Measurements from ENCODE around the gene MRPL27.

Gene MRPL27

DNA sequence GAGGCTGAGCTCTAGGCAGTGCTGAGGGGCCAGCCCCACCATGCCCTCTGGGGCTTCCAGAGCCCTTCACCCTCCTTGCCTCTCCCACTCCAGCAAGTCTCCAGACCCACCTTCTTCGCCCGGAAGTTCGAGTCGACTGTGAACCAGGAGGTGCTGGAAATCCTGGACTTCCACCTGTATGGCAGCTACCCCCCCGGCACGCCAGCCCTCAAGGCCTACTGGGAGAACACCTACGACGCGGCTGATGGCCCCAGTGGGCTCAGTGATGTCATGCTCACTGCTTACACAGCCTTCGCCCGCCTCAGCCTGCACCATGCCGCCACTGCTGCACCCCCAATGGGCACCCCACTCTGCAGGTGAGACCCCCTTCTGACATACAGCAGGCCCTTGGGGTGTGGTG, 16.6 kb downstream of the MRPL27 start:
- DNase-seq (ENCODE audit: low read depth), result no peak
- TF ChIP-seq, protein P1, sequence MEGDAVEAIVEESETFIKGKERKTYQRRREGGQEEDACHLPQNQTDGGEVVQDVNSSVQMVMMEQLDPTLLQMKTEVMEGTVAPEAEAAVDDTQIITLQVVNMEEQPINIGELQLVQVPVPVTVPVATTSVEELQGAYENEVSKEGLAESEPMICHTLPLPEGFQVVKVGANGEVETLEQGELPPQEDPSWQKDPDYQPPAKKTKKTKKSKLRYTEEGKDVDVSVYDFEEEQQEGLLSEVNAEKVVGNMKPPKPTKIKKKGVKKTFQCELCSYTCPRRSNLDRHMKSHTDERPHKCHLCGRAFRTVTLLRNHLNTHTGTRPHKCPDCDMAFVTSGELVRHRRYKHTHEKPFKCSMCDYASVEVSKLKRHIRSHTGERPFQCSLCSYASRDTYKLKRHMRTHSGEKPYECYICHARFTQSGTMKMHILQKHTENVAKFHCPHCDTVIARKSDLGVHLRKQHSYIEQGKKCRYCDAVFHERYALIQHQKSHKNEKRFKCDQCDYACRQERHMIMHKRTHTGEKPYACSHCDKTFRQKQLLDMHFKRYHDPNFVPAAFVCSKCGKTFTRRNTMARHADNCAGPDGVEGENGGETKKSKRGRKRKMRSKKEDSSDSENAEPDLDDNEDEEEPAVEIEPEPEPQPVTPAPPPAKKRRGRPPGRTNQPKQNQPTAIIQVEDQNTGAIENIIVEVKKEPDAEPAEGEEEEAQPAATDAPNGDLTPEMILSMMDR (IDR thresholded peaks at IDR 0.05; ENCODE audit: control insufficient read depth, insufficient read depth, low read depth, low read length, missing control alignments), result no peak
- no peak overlapping the region for H3K4me3 ChIP-seq (ENCODE audit: control insufficient read depth, low read depth, low read length)

DNA sequence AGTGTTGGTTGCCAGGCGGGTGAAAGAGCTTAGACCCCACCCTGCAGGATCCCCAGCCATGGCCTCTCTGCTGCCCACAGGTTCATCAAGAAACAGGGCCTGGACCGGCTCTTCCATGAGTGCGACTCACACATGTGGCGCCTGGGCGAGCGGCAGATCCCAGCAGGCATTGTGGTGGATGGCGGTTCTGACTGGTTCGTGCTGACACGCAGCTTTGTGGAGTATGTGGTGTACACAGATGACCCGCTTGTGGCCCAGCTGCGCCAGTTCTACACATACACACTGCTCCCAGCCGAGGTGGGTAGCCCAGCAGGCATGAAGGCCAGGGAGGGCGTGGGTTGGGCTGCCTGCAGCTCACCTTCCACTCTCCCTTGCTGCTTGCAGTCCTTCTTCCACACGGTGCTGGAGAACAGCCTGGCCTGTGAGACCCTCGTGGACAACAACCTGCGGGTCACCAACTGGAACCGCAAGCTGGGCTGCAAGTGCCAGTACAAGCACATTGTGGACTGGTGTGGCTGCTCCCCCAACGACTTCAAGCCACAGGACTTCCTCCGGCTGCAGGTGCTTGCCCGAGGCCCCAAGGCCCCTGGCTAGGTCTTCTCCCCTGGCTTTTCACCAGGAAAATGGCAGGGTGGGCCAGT, 17.2 kb downstream of the MRPL27 start:
- DNase-seq (ENCODE audit: low read depth), result no peak
- TF ChIP-seq, protein P1 (IDR thresholded peaks at IDR 0.05; ENCODE audit: control insufficient read depth, insufficient read depth, low read depth, low read length, missing control alignments), result no peak
- no peak overlapping the region for H3K4me3 ChIP-seq (ENCODE audit: control insufficient read depth, low read depth, low read length)

DNA sequence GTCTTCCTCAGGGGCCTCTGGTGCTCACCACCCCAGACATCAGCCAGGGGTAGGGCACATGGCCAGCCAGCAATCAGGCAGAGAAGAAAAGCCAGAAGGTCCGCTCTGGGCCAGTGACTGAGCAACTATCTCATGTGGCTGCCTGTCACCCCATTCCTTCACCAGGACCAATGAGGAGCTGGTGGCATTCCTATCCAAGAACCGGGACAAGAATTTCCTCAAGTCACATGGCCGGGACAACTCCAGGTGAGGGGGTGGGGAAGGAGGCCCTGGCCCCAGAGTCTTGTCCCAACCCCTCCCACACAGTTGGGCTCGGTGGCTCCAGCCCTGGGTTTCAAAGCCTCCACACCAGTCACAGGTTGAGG, 17.7 kb downstream of the MRPL27 start:
- TF ChIP-seq, protein P1 (IDR thresholded peaks at IDR 0.05; ENCODE audit: control insufficient read depth, insufficient read depth, low read depth, low read length, missing control alignments), result no peak
- DNase-seq (ENCODE audit: low read depth), result no peak
- no peak overlapping the region for H3K4me3 ChIP-seq (ENCODE audit: control insufficient read depth, low read depth, low read length)

DNA sequence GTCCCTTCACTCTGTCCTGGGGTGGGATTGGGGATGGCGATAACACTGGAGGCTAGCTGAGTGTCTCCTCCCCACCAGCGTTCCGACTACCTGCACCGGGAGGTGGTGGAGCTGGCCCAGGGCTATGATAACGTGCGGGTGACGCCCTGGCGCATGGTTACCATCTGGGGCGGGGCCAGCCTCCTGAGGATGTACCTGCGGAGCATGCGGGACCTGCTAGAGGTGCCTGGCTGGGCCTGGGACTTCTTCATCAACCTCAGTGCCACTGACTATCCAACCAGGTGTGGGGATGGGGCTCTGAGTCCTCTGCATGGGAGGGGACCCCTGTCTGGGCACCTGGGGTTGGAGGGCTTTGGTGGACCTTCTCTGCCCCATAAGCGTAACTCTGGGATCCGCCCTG, 18.2 kb downstream of the MRPL27 start:
- no peak for DNase-seq (ENCODE audit: low read depth)
- TF ChIP-seq, protein P1 (IDR thresholded peaks at IDR 0.05; ENCODE audit: control insufficient read depth, insufficient read depth, low read depth, low read length, missing control alignments), result no peak
- H3K4me3 ChIP-seq (ENCODE audit: control insufficient read depth, low read depth, low read length), result no peak overlapping the region

DNA sequence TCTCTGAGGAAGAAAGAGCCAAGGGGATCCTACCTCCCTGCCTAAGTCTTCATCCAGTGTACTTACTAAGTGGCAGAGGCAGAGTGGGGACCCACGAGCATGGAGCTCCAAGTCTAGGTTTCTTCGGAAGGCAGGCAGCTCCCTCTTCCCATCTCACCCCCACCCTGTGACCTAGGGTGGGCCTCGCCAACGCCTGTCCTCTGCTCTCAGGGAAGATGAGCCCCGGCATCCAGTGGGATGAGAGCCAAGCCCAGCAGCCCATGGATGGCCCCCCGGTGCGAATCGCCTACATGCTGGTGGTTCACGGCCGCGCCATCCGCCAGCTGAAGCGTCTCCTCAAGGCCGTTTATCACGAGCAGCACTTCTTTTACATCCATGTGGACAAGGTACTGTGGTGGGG, 18.8 kb downstream of the MRPL27 start:
- DNase-seq (ENCODE audit: low read depth), result no peak
- no peak overlapping the region for H3K4me3 ChIP-seq (ENCODE audit: control insufficient read depth, low read depth, low read length)
- TF ChIP-seq, protein P1 (IDR thresholded peaks at IDR 0.05; ENCODE audit: control insufficient read depth, insufficient read depth, low read depth, low read length, missing control alignments), result no peak

DNA sequence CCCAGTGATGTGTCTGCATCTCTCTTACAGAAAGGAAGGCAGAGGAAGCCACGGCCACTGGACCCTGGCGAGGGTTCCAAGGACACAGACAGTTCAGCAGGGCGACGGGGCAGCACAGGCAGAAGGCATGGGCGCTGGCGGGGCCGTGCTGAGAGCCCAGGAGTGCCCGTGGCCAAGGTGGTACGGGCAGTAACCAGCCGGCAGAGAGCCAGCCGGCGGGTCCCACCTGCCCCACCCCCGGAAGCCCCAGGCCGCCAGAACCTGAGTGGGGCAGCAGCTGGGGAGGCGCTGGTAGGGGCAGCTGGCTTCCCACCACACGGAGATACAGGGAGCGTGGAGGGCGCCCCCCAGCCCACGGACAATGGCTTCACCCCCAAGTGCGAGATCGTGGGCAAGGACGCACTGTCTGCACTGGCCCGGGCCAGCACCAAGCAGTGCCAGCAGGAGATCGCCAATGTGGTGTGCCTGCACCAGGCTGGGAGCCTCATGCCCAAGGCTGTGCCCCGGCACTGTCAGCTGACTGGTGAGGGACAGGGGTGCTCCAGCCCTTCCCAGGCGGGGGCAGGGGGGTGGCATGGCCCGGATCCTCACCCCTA, 19.3 kb downstream of the MRPL27 start:
- H3K4me3 ChIP-seq (ENCODE audit: control insufficient read depth, low read depth, low read length), result no peak overlapping the region
- TF ChIP-seq, protein P1 (IDR thresholded peaks at IDR 0.05; ENCODE audit: control insufficient read depth, insufficient read depth, low read depth, low read length, missing control alignments), result no peak
- no peak for DNase-seq (ENCODE audit: low read depth)

Data from AG09309 (cell line).